Stimulated activated CD4-positive, alpha-beta T cell treated with anti-CD3 and anti-CD28 coated beads, Interleukin-12 subunit alpha, Interleukin-12 subunit beta, amount 100 ng/mL, for 4 hours (primary cell): ENCODE measurements around the gene P2RY11.

ENCODE experiments used
- DNase-seq: peaks from one replicate; pipeline ENCODE4 v3.0.0-alpha.2; 2020

Gene P2RY11

DNA sequence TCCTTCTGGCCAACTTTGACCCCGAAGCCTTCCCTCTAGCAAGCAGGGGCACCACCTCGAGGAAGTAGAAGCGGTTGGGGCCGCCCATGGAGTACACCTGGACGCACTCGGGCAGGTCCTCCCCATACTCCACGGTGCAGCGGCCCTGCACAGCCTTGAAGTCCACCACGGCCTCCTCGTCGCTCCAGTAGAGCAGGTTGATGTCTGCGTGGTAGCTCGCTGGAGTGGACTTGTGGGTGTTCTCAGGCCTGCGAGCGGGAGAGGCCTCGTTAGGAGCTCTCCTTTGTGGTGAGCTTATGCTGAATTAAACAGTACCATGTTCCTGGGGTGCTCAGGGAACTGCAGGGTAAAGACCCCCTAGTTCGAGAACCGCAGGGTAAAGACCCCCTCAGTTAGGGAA is 30.5 kb downstream of the P2RY11 start:
- no peak for DNase-seq

- DNase-seq: no peak
Measured at GRCh38 chr19:10142701-10143375, 31.3 kb downstream of the P2RY11 start.

DNA sequence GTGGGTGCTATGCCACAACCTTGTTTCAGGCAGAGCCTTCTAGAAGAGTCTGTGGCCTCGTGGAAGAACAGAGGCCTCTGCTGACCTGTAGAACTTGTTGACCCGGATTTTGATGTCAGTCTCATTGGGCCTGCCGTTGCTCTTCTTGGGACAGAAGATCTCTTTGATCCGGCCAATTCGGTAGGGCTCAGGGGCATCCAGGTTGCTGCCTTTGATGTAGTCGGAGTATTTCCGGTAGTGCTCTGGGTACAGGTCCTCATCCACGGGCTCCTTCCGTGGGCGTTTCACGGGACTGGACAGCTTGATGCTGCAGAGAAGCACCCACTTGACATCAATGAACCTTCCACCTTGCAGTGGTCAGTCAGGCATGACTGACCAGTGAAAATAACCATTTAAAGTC is 32.2 kb downstream of the P2RY11 start:
- DNase-seq: no peak

DNA sequence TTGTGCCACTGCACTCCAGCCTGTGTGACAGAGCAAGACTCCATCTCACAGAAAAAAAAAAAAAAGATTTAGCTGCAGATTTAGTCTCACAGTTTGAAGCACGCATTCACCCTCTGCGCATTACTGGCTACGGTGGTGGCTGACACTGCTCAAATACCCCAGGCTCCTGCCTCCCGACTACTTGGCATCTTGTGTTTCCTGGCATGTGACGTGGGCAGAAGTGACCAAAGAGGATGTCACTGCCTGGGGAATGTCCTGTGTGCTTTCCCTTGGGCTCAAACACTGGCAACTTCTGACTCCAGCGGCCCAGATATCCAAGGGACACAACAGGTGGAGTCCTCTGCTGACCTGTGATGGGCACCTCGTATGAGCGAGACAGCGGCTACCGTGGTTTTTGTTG is 32.9 kb downstream of the P2RY11 start:
- DNase-seq: no peak

DNA sequence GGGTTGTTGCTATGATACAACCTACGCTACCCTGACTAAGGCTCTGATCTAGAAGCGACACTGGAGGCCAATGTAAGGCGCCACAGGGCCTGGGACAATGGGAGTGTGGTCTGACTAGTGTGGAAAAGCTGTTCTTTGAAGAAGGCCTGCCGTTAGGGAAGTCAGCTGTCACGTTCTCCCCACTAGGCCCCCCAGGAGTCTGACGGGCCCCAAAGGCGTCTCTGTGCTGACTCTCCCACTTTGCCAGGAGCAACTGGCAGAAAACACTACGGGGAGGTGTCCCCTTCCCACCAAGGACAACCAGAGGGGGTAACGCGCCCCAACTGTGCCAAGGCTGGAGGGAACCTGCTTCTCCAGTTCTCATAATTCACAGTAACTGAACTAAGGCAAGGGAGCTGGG is 33.5 kb downstream of the P2RY11 start:
- no peak for DNase-seq

GRCh38 chr19:10146142-10146541 is 34.6 kb downstream of the P2RY11 start:
- DNase-seq: no peak

- no peak for DNase-seq
Measured at GRCh38 chr19:10149427-10149826, 37.9 kb downstream of the P2RY11 start.

- DNase-seq: no peak
Measured at GRCh38 chr19:10151521-10151920, 40.0 kb downstream of the P2RY11 start.

DNA sequence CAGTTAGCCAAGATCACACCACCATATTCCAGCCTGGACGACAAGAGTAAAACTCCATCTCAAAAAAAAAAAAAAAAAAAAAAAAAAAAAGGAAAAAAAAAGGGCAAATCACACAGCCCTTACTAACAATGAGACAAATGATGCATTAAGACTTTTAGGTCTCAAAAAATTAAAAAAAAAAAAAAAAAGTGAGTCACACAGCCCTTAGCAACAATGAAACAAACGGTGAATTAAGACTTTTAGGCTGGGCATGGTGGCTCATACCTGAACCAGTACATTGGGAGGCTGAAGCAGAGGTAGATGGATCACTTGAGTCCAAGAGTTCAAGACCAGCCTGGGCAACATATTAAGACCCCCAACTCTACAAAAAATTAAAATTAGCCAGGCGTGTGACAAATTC is 40.6 kb downstream of the P2RY11 start:
- DNase-seq: no peak

DNA sequence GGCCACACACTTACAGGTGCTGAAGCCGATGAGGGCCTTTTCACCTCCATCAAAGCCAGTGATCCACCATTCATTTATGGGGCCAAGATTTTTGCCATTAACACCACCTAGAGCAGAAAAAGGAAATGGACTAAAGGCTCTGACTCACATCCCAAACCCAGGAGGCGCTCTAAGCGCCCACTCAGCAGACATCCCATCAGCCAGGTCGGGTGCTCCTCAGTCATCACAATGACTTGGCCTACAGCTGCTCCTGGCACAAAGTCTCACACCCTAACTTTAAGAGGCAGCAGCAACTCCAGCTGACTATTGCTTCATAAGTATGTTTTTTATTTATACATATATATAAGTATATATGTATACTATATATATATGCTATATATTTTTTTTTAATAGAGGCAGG is 44.3 kb downstream of the P2RY11 start:
- no peak for DNase-seq

DNA sequence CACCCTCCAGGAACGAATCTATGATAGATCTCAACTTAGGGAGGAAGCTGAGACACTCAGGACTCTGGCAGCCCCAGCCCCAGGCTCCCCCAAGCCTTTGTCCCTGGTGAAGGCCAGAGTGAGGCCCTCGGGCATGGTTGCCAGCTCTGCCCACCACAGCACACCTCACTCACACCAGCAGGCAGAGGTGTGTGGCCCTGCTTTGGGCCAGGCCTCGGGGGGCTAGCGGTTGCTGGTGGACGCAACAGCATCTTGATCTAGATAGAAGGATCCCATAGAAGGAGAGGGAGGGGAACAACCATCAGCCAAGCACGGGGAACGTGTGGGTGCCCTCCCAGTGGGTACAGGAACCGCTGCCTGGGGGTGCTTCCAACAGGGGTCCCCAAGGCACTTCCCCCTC is 46.6 kb downstream of the P2RY11 start:
- DNase-seq: no peak

GRCh38 chr19:10158485-10158884 is 47.0 kb downstream of the P2RY11 start:
- no peak for DNase-seq

DNA sequence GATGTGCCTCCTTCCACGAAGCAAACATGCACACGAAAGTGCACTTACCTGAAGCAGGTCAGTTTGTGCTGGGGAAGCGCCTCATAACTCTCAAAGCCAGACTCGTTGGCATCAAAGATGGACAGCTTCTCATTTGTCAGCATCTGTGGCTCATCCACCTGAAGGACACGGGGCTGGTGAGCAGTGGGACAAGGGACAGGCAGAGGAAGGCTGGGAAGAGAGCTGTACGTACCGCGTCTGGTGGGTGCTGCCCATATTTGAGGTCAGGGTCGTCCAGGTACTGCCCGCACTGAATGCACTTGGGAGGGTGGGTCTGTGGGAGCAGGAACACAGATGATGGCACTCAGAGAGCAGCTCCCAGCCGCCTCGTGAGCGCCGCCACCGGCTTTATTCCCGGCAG is 48.1 kb downstream of the P2RY11 start:
- no peak for DNase-seq

DNA sequence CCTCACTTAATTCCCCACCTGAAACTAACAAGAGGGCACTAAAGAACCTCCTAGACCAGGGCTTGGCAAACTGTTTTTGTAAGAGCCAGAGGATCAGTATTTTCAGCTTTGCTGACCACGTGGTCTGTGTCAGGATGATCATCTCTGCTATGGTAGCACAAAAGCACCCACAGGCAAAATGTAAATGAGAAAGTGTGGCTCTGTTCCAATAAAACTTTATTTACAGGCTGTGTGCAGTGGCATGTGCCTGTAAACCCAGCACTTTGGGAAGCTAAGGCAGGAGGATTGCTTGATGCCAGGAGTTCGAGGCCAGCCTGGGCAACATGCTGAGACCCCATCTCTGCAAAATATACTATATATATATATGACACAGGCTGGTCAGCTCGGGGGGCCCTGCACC is 52.0 kb downstream of the P2RY11 start:
- no peak for DNase-seq
